OCI-LY7 (cell line): Measurements from ENCODE around the gene LEF1.

Source experiments
- EZH2phosphoT487 ChIP-seq: fragments of 200-600 bp; sonication (generic); IDR thresholded peaks from 2 replicates; pipeline ENCODE4 v1.6.1; 2018; ENCODE audit warnings: low read depth, borderline replicate concordance, mild to moderate bottlenecking, mixed run types, antibody characterized with exemption, low read length, moderate library complexity, mixed read lengths
- TF ChIP-seq, protein P1 (sequence below): fragments of 200-600 bp; sonication (generic); conservative IDR thresholded peaks from 2 replicates; pipeline ENCODE4 v1.5.1; 2014; ENCODE audit warnings: mild to moderate bottlenecking, antibody characterized with exemption, low read length, moderate library complexity, mixed read lengths

DNA sequence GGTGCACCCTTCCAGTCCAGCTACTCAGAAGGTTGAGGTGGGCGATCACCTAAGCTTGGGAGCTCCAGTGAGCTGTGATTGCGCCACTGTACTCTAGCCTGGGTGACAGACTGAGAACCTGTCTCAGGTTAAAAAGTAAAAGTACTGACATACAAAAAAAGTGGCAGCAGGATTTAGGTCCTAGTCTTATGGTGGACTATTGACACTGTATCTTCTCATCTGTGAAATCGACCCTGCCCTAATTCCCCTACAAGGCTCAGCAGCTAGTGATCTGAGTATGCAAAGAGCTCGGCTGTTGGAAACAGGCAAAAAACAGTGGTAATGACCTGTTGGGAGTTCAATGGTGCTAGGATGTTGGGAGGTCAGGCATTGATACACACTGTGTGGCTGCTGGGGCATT, 57.0 kb downstream of the LEF1 start:
- TF ChIP-seq, protein P1, sequence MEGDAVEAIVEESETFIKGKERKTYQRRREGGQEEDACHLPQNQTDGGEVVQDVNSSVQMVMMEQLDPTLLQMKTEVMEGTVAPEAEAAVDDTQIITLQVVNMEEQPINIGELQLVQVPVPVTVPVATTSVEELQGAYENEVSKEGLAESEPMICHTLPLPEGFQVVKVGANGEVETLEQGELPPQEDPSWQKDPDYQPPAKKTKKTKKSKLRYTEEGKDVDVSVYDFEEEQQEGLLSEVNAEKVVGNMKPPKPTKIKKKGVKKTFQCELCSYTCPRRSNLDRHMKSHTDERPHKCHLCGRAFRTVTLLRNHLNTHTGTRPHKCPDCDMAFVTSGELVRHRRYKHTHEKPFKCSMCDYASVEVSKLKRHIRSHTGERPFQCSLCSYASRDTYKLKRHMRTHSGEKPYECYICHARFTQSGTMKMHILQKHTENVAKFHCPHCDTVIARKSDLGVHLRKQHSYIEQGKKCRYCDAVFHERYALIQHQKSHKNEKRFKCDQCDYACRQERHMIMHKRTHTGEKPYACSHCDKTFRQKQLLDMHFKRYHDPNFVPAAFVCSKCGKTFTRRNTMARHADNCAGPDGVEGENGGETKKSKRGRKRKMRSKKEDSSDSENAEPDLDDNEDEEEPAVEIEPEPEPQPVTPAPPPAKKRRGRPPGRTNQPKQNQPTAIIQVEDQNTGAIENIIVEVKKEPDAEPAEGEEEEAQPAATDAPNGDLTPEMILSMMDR = no peak
- TF ChIP-seq EZH2phosphoT487 = no peak
